Motor neuron (in vitro differentiated cells): ENCODE data around the gene ITGA11. TPM values are rescaled to one million over a fixed set of nuclear protein-coding genes. Genes with fewer than 3 reads are reported as not detected.

Source experiments
- ATAC-seq, 8 experiments: fragments of 200-7000 bp; cut with Tn5 transposase; replicated peaks in 6 of 8; 2 replicates each; pipeline ENCODE4 v1.8.0; 2021; ENCODE audit warnings: mild to moderate bottlenecking in 8 of 8, moderate library complexity in 8 of 8
- H3K27ac ChIP-seq, 2 donors: fragments of 250-450 bp; sonication (Bioruptor Pico); 2 replicates each; pipeline ENCODE4 v1.9.0; 2021; ENCODE audit warnings: antibody characterized with exemption in 2 of 2, mild to moderate bottlenecking in 2 of 2, moderate library complexity in 1 of 2
- H3K4me1 ChIP-seq, 2 donors: fragments of 250-450 bp; sonication (Bioruptor Pico); replicated peaks in 1 of 2; 2 replicates each; pipeline ENCODE4 v1.6.1; 2021; ENCODE audit warnings: antibody characterized with exemption in 2 of 2, mild to moderate bottlenecking in 2 of 2, moderate library complexity in 1 of 2
- H3K4me3 ChIP-seq, 5 donors: fragments of 250-450 bp; sonication (Bioruptor Pico); 2 replicates each; pipeline ENCODE4 v1.9.0; 2021; ENCODE audit warnings: antibody characterized with exemption in 5 of 5, mild to moderate bottlenecking in 5 of 5, moderate library complexity in 4 of 5
- WGBS, 10 experiments: fragments of 450-650 bp; shearing (Covaris generic); methylation state at CpG; one replicate each; pipeline ENCODE4 v1.0.0; 2022; 5-methylcytosine and 5-hydroxymethylcytosine counted together
- in situ Hi-C, 9 experiments: fragments of 400-800 bp; cut with MboI; loops; one replicate each; pipeline ENCODE4 v1.15.0; 2021; ENCODE audit warnings: low sequenced_read_pairs in 9 of 9, low pct_unique_long_range_greater_than_20kb in 2 of 9; ENCODE audit not compliant: unreplicated experiment in 9 of 9
- total RNA-seq, 8 experiments: library from RNA; unstranded; fragments of 300-600 nt; gene quantifications; 2 replicates each; pipeline versions ENCODE4 v1.2.3 to v1.2.4, GENCODE V29; 2022

The ITGA11 gene
- total RNA-seq, 8 experiments from 2014 or later = 0.27 to 35.0 (median 0.78) TPM

- no peak overlapping the region for H3K27ac ChIP-seq
- H3K4me1 ChIP-seq = peaks cover 34 to 43% of the 10 kb centered on the region in 2 donors
- H3K4me3 ChIP-seq = no peak overlapping the region
- WGBS, 10 experiments = 40 to 100% (median 80%) methylated on average over 1 to 5 of the region's 5 CpGs; no CpG with 5 or more reads in 1 of the 10 experiments
- no peak for ATAC-seq
- in situ Hi-C loops = no loop called here
Measured at GRCh38 chr15:68419301-68420175, 12.4 kb downstream of the ITGA11 start.

- WGBS, 10 experiments = 0 to 40% (median 14%) methylated on average over 1 to 5 of the region's 6 CpGs; no CpG with 5 or more reads in 6 of the 10 experiments
- no peak overlapping the region for H3K27ac ChIP-seq
- H3K4me3 ChIP-seq = no peak overlapping the region
- H3K4me1 ChIP-seq = peaks cover 34 to 43% of the 10 kb centered on the region in 2 donors
- peak; percentile 48 to 94 (median 76) for ATAC-seq
- in situ Hi-C loops = no loop called here
Measured at GRCh38 chr15:68418611-68419161, 13.3 kb downstream of the ITGA11 start.

GRCh38 chr15:68417897-68418296, 14.1 kb downstream of the ITGA11 start:
- Histone ChIP-seq H3K4me1 (peaks cover 34 to 43% of the 10 kb centered on the region in 2 donors), H3K27ac (peak overlapping the region in 1 of 2 donors; percentile 54), H3K4me3 (no peak overlapping the region)
- WGBS, 10 experiments = 0 to 57% (median 20%) methylated on average over 1 to 2 of the region's 2 CpGs; no CpG with 5 or more reads in 3 of the 10 experiments
- in situ Hi-C loops = no loop called here
- no peak for ATAC-seq

- Histone ChIP-seq H3K27ac (no peak overlapping the region), H3K4me3 (no peak overlapping the region), H3K4me1 (peaks cover 34 to 43% of the 10 kb centered on the region in 2 donors)
- in situ Hi-C loops = no loop called here
- 55 to 95% (median 75%) methylated on average over 1 to 3 of the region's 3 CpGs; no CpG with 5 or more reads in 2 of the 10 experiments for WGBS, 10 experiments
- no peak for ATAC-seq
Measured at GRCh38 chr15:68417051-68417450, 14.9 kb downstream of the ITGA11 start.

GRCh38 chr15:68416158-68416535, 15.8 kb downstream of the ITGA11 start:
- in situ Hi-C loops = no loop called here
- WGBS, 10 experiments = 40 to 94% (median 67%) methylated on average over 1 to 4 of the region's 4 CpGs
- Histone ChIP-seq H3K4me3 (no peak overlapping the region), H3K4me1 (peaks cover 27 to 35% of the 10 kb centered on the region in 2 donors), H3K27ac (no peak overlapping the region)
- ATAC-seq = no peak

- no peak overlapping the region for H3K27ac ChIP-seq
- WGBS, 10 experiments = 0 to 100% (median 71%) methylated on average over 1 to 5 of the region's 6 CpGs; no CpG with 5 or more reads in 4 of the 10 experiments
- H3K4me1 ChIP-seq = peaks cover 25 to 32% of the 10 kb centered on the region in 2 donors
- in situ Hi-C loops = no loop called here
- H3K4me3 ChIP-seq = no peak overlapping the region
- peak in 2 of 8 experiments; percentile 25 to 31 for ATAC-seq
Measured at GRCh38 chr15:68415501-68416157, 16.3 kb downstream of the ITGA11 start.

- peaks cover 20 to 27% of the 10 kb centered on the region in 2 donors for H3K4me1 ChIP-seq
- WGBS, 10 experiments = 60 to 100% (median 89%) methylated on average over 1 to 5 of the region's 7 CpGs; no CpG with 5 or more reads in 1 of the 10 experiments
- in situ Hi-C loops = no loop called here
- H3K27ac ChIP-seq = no peak overlapping the region
- no peak for ATAC-seq
- no peak overlapping the region for H3K4me3 ChIP-seq
Measured at GRCh38 chr15:68415061-68415460, 16.9 kb downstream of the ITGA11 start.

- in situ Hi-C loops = no loop called here
Measured at GRCh38 chr15:68414591-68414990, 17.4 kb downstream of the ITGA11 start.

GRCh38 chr15:68414206-68414555, 17.8 kb downstream of the ITGA11 start:
- 67 to 100% (median 92%) methylated on average over 1 of the region's 3 CpGs; no CpG with 5 or more reads in 6 of the 10 experiments for WGBS, 10 experiments
- Histone ChIP-seq H3K4me3 (no peak overlapping the region), H3K27ac (no peak overlapping the region), H3K4me1 (peaks cover 16 to 18% of the 10 kb centered on the region in 2 donors)
- in situ Hi-C loops = no loop called here
- ATAC-seq = no peak

More at GRCh38 chr15:68414591-68414990, 17.4 kb downstream of the ITGA11 start:
- Histone ChIP-seq H3K4me3 (no peak overlapping the region), H3K27ac (no peak overlapping the region), H3K4me1 (peaks cover 16 to 22% of the 10 kb centered on the region in 2 donors)
- 86 to 96% (median 93%) methylated on average over 2 to 6 of the region's 8 CpGs; no CpG with 5 or more reads in 5 of the 10 experiments for WGBS, 10 experiments
- ATAC-seq = no peak

- in situ Hi-C loops = no loop called here
- Histone ChIP-seq H3K4me3 (no peak overlapping the region), H3K4me1 (peaks cover 12 to 14% of the 10 kb centered on the region in 2 donors), H3K27ac (no peak overlapping the region)
- peak in 3 of 8 experiments; percentile 13 to 50 (median 13) for ATAC-seq
- WGBS, 10 experiments = 7 to 100% (median 77%) methylated on average over 1 to 9 of the region's 15 CpGs
Measured at GRCh38 chr15:68413363-68414205, 18.4 kb downstream of the ITGA11 start.

GRCh38 chr15:68412218-68412617, 19.7 kb downstream of the ITGA11 start:
- no peak overlapping the region for H3K27ac ChIP-seq
- peaks cover 0 to 2% of the 10 kb centered on the region in 2 donors for H3K4me1 ChIP-seq
- WGBS, 10 experiments = 80 to 100% (median 93%) methylated on average over 1 to 6 of the region's 8 CpGs; no CpG with 5 or more reads in 5 of the 10 experiments
- in situ Hi-C loops = no loop called here
- H3K4me3 ChIP-seq = no peak overlapping the region
- no peak for ATAC-seq

GRCh38 chr15:68411735-68412134, 20.2 kb downstream of the ITGA11 start:
- 17 to 67% (median 67%) methylated on average over 1 of the region's 2 CpGs; no CpG with 5 or more reads in 7 of the 10 experiments for whole genome bisulfite sequencing, 10 experiments
- no peak for ATAC-seq
- H3K27ac ChIP-seq = no peak overlapping the region
- in situ Hi-C loops = no loop called here
- H3K4me3 ChIP-seq = no peak overlapping the region
- no peaks in the 10 kb centered on the region for H3K4me1 ChIP-seq
